NCI-H774 (cell line): ENCODE measurements around the gene ATP2B1.

ENCODE experiments used
- DNase-seq: peaks from one replicate; lab custom pipeline; 2025; lab: John Stamatoyannopoulos, UW

ATP2B1 gene

GRCh38 chr12:89589753-89590152 lies 118.9 kb downstream of the ATP2B1 start:
- no peak for DNase-seq

GRCh38 chr12:89578499-89578898 lies 130.1 kb downstream of the ATP2B1 start:
- DNase-seq, result no peak

- no peak for DNase-seq
Observed at GRCh38 chr12:89576572-89577220, 131.9 kb downstream of the ATP2B1 start.

GRCh38 chr12:89575374-89575773 lies 133.3 kb downstream of the ATP2B1 start:
- no peak for DNase-seq

- DNase-seq, result no peak
Observed at GRCh38 chr12:89574736-89575208, 133.9 kb downstream of the ATP2B1 start.

- DNase-seq, result no peak
Observed at GRCh38 chr12:89573051-89573810, 135.4 kb downstream of the ATP2B1 start.

GRCh38 chr12:89571491-89572195 lies 137.0 kb downstream of the ATP2B1 start:
- no peak for DNase-seq

- no peak for DNase-seq
Observed at GRCh38 chr12:89568484-89568883, 140.2 kb downstream of the ATP2B1 start.

- DNase-seq, result no peak
Observed at GRCh38 chr12:89567691-89568239, 140.9 kb downstream of the ATP2B1 start.

- DNase-seq, result peak; percentile 11
Observed at GRCh38 chr12:89566615-89567014, 142.0 kb downstream of the ATP2B1 start.

GRCh38 chr12:89565002-89565401 lies 143.6 kb downstream of the ATP2B1 start:
- DNase-seq, result no peak

- DNase-seq, result no peak
Observed at GRCh38 chr12:89559753-89560152, 148.9 kb downstream of the ATP2B1 start.

GRCh38 chr12:89556976-89557375 lies 151.7 kb downstream of the ATP2B1 start:
- no peak for DNase-seq

GRCh38 chr12:89552376-89552775 lies 156.3 kb downstream of the ATP2B1 start:
- DNase-seq, result no peak

GRCh38 chr12:89551747-89552146 lies 156.9 kb downstream of the ATP2B1 start:
- DNase-seq, result no peak

- DNase-seq, result no peak
Observed at GRCh38 chr12:89547101-89547500, 161.5 kb downstream of the ATP2B1 start.

- DNase-seq, result no peak
Observed at GRCh38 chr12:89546151-89546550, 162.5 kb downstream of the ATP2B1 start.

- DNase-seq, result peak; percentile 19
Observed at GRCh38 chr12:89544681-89545184, 163.9 kb downstream of the ATP2B1 start.

GRCh38 chr12:89544022-89544421 lies 164.6 kb downstream of the ATP2B1 start:
- DNase-seq, result no peak

- peak; percentile 65 for DNase-seq
Observed at GRCh38 chr12:89542912-89543592, 165.6 kb downstream of the ATP2B1 start.

GRCh38 chr12:89542236-89542635 lies 166.4 kb downstream of the ATP2B1 start:
- DNase-seq, result no peak

GRCh38 chr12:89540586-89540985 lies 168.1 kb downstream of the ATP2B1 start:
- DNase-seq, result no peak
